Endothelial cell (in vitro differentiated cells): ENCODE results near the gene TRABD2B. TPM values are rescaled to one million over a fixed set of nuclear protein-coding genes. Genes with fewer than 3 reads are reported as not detected.
A peak's percentile ranks its signal among the peaks of the same experiment; 100 is the strongest.

Experiments
- DNase-seq: peaks from one replicate; pipeline ENCODE4 v3.0.0; 2021; ENCODE audit warnings: low spot score
- H3K27ac Mint-ChIP-seq: one replicate; pipeline ENCODE4 v1.8.0; 2021; ENCODE audit warnings: mixed read lengths, inconsistent platforms; ENCODE audit not compliant: unreplicated experiment
- H3K27me3 Mint-ChIP-seq: one replicate; pipeline ENCODE4 v1.8.0; 2021; ENCODE audit warnings: mild to moderate bottlenecking, moderate library complexity, mixed read lengths, inconsistent platforms; ENCODE audit not compliant: unreplicated experiment
- H3K36me3 Mint-ChIP-seq: one replicate; pipeline ENCODE4 v1.8.0; 2021; ENCODE audit warnings: mild to moderate bottlenecking, low read depth, mixed read lengths, inconsistent platforms; ENCODE audit not compliant: unreplicated experiment
- H3K4me1 Mint-ChIP-seq: one replicate; pipeline ENCODE4 v1.8.0; 2021; ENCODE audit warnings: mild to moderate bottlenecking, mixed read lengths, inconsistent platforms; ENCODE audit not compliant: unreplicated experiment
- H3K4me3 Mint-ChIP-seq: one replicate; pipeline ENCODE4 v1.8.0; 2021; ENCODE audit warnings: mild to moderate bottlenecking, mixed read lengths, inconsistent platforms; ENCODE audit not compliant: unreplicated experiment
- H3K9me3 Mint-ChIP-seq: one replicate; pipeline ENCODE4 v1.8.0; 2021; ENCODE audit warnings: mixed read lengths, inconsistent platforms; ENCODE audit not compliant: unreplicated experiment
- CTCF ChIP-seq: fragments of 200-600 bp; sonication (generic); IDR thresholded peaks from one replicate; pipeline ENCODE4 v1.5.0; 2021; ENCODE audit warnings: antibody characterized with exemption; ENCODE audit not compliant: unreplicated experiment
- total RNA-seq: library from RNA; stranded (reverse); fragmentation: NEBNext Ultra II Directional; extraction: Animal tissue kit (Norgen Biotek cat#: 25700); gene quantifications from one replicate; pipeline ENCODE4 v1.2.1, GENCODE V29; 2021; ENCODE audit not compliant: unreplicated experiment

TRABD2B gene
- total RNA-seq, 1 donor from 2014 or later = 1.0 TPM

GRCh38 chr1:47813970-47814369 lies 183.2 kb downstream of the TRABD2B start:
- Mint-ChIP-seq H3K27ac (no peak overlapping the region), H3K4me3 (no peak overlapping the region), H3K9me3 (no peaks in the 10 kb centered on the region), H3K36me3 (peaks cover 8% of the 10 kb centered on the region), H3K4me1 (peaks cover 3% of the 10 kb centered on the region), H3K27me3 (peaks cover 16% of the 10 kb centered on the region)
- no peak for DNase-seq
- no peak for TF ChIP-seq CTCF

DNA sequence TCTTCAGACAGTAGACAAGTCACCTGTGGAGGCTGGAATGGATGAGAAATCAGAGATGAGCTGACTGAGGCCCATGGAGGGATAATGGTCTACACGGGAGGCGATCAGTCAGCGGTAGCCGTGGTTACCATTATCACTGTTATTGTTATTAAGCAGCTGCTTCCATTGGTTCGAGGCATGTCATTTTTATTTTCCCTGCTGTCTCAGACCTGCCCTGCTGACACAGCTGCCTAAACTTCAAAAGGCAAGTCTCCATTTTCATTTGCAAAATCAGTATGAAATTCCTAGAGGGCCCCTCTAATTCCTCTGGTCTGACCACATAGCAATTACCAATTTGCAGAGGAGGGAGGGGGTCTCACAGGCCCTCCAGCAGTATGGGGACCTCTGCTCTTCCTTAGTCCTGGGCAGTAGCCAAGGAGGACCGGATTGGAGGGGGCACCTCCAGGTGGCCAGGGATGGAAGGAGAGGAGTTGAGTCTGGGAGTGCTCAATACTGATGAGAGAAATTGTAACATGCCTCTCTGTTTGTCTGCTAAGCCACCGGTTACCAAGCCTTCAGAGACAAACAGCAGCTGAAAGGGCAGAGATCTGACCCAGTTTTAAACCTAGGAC lies 184.2 kb downstream of the TRABD2B start:
- TF ChIP-seq CTCF = no peak
- H3K9me3 Mint-ChIP-seq = no peaks in the 10 kb centered on the region
- H3K27ac Mint-ChIP-seq = no peak overlapping the region
- no peak for DNase-seq
- peaks cover 3% of the 10 kb centered on the region for H3K4me1 Mint-ChIP-seq
- peaks cover 16% of the 10 kb centered on the region for H3K27me3 Mint-ChIP-seq
- H3K36me3 Mint-ChIP-seq = peaks cover 8% of the 10 kb centered on the region
- no peak overlapping the region for H3K4me3 Mint-ChIP-seq

GRCh38 chr1:47810964-47811682 lies 186.1 kb downstream of the TRABD2B start:
- Mint-ChIP-seq H3K9me3 (no peaks in the 10 kb centered on the region), H3K27me3 (peaks cover 12% of the 10 kb centered on the region), H3K36me3 (peaks cover 8% of the 10 kb centered on the region), H3K27ac (no peak overlapping the region), H3K4me1 (peaks cover 3% of the 10 kb centered on the region), H3K4me3 (no peak overlapping the region)
- TF ChIP-seq CTCF = no peak
- DNase-seq = no peak

DNA sequence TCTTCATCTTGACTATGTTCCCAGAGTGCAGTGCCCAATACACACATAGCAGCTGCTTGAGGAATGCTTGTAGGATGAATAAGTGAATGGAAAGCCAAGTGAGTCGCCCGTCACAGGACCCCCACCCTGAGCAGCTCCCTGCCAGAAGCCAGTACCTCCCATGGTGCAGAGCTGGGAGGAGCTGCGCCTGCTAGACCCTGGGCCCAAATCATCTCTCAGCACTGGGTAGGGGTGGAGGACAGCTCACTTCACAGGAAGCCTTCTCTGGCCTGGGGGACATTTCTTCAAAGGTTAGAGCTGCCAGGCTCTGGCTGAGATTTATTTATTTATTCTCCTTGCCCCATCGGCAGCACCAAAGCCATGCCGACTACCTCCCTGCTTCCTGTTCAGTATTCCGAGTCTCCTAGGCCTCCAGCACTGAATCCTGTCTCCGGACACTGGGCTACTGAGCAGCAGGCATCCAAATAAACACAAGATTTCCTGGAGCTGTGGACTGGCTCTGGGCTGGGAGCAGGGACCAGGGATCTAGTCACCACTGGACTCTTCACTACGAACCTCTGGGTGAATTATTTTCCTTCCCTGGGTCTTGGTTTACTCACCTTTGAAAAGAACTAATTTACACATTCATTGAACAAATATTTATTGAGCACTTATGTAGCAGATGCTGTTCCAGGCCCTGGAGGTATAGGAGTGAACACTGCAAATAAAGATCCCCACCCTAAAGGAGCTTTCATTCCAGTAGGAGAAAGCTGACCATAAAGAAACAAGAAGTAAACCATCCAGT lies 187.7 kb downstream of the TRABD2B start:
- no peak for TF ChIP-seq CTCF
- peaks cover 8% of the 10 kb centered on the region for H3K36me3 Mint-ChIP-seq
- peaks cover 3% of the 10 kb centered on the region for H3K4me1 Mint-ChIP-seq
- no peak overlapping the region for H3K4me3 Mint-ChIP-seq
- no peaks in the 10 kb centered on the region for H3K9me3 Mint-ChIP-seq
- peak overlapping the region; percentile 64 for H3K27ac Mint-ChIP-seq
- H3K27me3 Mint-ChIP-seq = peaks cover 12% of the 10 kb centered on the region
- no peak for DNase-seq
